Kidney (tissue), 14 donors: ENCODE measurements around the gene U2SURP. TPM values are rescaled to one million over a fixed set of nuclear protein-coding genes. Genes with fewer than 3 reads are reported as not detected.

Experiments
- DNase-seq, 5 donors: peaks; one replicate each; pipeline ENCODE4 v3.0.0-alpha.2; 2013 to 2020
- FAIRE-seq: peaks from 2 replicates; lab custom pipeline; 2012; peaks lifted over from hg19 to GRCh38; lab: Jason Lieb, UNC
- H3K27ac ChIP-seq, 2 donors: one replicate each; pipeline ENCODE4 v1.7.0; 2013; ENCODE audit warnings: low read depth in 2 of 2, low read length in 2 of 2, inconsistent platforms in 1 of 2
- H3K27me3 ChIP-seq: one replicate; pipeline ENCODE4 v1.7.1; 2013; ENCODE audit warnings: low read length, inconsistent platforms; ENCODE audit not compliant: control insufficient read depth, insufficient read depth
- H3K36me3 ChIP-seq, 3 donors: one replicate each; pipeline versions ENCODE4 v1.7.0 to v1.7.1; 2013; ENCODE audit warnings: low read length in 3 of 3, control low read depth in 1 of 3, inconsistent platforms in 1 of 3; ENCODE audit not compliant: insufficient read depth in 3 of 3, control insufficient read depth in 2 of 3
- H3K4me1 ChIP-seq, 3 donors: one replicate each; pipeline versions ENCODE4 v1.7.0 to v1.7.1; 2013; ENCODE audit warnings: low read length in 3 of 3, inconsistent platforms in 1 of 3, low read depth in 1 of 3; ENCODE audit not compliant: control insufficient read depth in 2 of 3, insufficient read depth in 2 of 3
- H3K4me3 ChIP-seq, 3 donors: one replicate each; pipeline versions ENCODE4 v1.7.0 to v1.8.1; 2013; ENCODE audit warnings: low read length in 3 of 3, control low read depth in 1 of 3, inconsistent platforms in 1 of 3
- H3K9ac ChIP-seq, 3 donors: one replicate each; pipeline versions ENCODE4 v1.7.0 to v1.7.1; 2013; ENCODE audit warnings: low read length in 3 of 3, control low read depth in 1 of 3, inconsistent platforms in 1 of 3
- H3K9me3 ChIP-seq, 3 donors: one replicate each; pipeline versions ENCODE4 v1.7.0 to v1.7.1; 2013; ENCODE audit warnings: low read length in 3 of 3, control low read depth in 1 of 3, inconsistent platforms in 1 of 3; ENCODE audit not compliant: control insufficient read depth in 2 of 3, insufficient read depth in 1 of 3
- intact Hi-C: fragments of 100-400 bp; cut with DNase I; formaldehyde crosslinking; loops from one replicate; pipeline ENCODE4 v1.11.1; 2022
- polyA plus RNA-seq: library from polyadenylated mRNA; stranded (reverse); fragments of 350-450 nt; fragmentation: Illumina TruSeq; extraction: RNeasy Lipid Tissue Mini Kit (QIAGEN cat#74804); gene quantifications from one replicate; pipeline ENCODE4 v1.2.3, GENCODE V29; 2014; ENCODE audit warnings: low read depth, low replicate concordance; ENCODE audit not compliant: insufficient read depth
- total RNA-seq: library from RNA; stranded (reverse); fragmentation: NEBNext Ultra II Directional; extraction: Animal tissue kit (Norgen Biotek cat#: 25700); gene quantifications from one replicate; pipeline ENCODE4 v1.2.1, GENCODE V29; 2021
- TF ChIP-seq, protein P1 (sequence below): IDR thresholded peaks from 3 replicates; pipeline ENCODE4 v1.5.1; 2012; ENCODE audit warnings: mild to moderate bottlenecking, moderate library complexity, borderline replicate concordance; ENCODE audit not compliant: insufficient read depth; ENCODE audit errors: extremely low read depth
- donor health status: control.
- donor health status: control.
- donor health status: control.
- donor health status: control.
- donor health status: control.
- donor health status: DM: yes; HTN: yes; CAD: no.
- donor health status: Normal renal cell carcinoma (clear cell type).

The U2SURP gene
- total and polyA plus RNA-seq, 2 donors from 2014 or later = 23.0 to 97.7 TPM

DNA sequence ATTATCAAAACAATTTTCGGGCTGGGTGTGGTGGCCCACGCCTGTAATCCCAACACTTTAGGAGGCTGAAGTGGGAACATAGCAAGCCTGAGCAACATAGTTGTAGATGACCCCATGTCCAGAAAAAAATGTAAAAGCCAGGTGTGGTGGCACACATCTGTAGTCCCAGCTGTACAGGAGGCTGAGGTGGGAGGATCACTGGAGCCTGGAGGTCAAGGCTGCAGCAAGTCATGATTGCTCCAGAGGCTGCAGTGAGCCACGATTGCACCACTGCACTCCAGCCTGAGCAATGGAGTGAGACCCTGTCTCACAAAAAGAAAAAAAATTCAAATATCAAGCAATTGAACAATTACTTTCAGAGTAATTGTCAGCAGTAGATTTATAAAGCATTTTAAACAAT, 29.9 kb upstream of the U2SURP start:
- Histone ChIP-seq H3K9me3 (no peaks in the 10 kb centered on the region), H3K36me3 (no peaks in the 10 kb centered on the region), H3K9ac (no peak overlapping the region), H3K4me3 (no peak overlapping the region), H3K27me3 (no peaks in the 10 kb centered on the region), H3K4me1 (no peaks in the 10 kb centered on the region), H3K27ac (no peak overlapping the region)
- no peak for DNase-seq
- FAIRE-seq = no peak
- TF ChIP-seq, protein P1, sequence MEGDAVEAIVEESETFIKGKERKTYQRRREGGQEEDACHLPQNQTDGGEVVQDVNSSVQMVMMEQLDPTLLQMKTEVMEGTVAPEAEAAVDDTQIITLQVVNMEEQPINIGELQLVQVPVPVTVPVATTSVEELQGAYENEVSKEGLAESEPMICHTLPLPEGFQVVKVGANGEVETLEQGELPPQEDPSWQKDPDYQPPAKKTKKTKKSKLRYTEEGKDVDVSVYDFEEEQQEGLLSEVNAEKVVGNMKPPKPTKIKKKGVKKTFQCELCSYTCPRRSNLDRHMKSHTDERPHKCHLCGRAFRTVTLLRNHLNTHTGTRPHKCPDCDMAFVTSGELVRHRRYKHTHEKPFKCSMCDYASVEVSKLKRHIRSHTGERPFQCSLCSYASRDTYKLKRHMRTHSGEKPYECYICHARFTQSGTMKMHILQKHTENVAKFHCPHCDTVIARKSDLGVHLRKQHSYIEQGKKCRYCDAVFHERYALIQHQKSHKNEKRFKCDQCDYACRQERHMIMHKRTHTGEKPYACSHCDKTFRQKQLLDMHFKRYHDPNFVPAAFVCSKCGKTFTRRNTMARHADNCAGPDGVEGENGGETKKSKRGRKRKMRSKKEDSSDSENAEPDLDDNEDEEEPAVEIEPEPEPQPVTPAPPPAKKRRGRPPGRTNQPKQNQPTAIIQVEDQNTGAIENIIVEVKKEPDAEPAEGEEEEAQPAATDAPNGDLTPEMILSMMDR = no peak
- intact Hi-C loops = no loop called here

DNA sequence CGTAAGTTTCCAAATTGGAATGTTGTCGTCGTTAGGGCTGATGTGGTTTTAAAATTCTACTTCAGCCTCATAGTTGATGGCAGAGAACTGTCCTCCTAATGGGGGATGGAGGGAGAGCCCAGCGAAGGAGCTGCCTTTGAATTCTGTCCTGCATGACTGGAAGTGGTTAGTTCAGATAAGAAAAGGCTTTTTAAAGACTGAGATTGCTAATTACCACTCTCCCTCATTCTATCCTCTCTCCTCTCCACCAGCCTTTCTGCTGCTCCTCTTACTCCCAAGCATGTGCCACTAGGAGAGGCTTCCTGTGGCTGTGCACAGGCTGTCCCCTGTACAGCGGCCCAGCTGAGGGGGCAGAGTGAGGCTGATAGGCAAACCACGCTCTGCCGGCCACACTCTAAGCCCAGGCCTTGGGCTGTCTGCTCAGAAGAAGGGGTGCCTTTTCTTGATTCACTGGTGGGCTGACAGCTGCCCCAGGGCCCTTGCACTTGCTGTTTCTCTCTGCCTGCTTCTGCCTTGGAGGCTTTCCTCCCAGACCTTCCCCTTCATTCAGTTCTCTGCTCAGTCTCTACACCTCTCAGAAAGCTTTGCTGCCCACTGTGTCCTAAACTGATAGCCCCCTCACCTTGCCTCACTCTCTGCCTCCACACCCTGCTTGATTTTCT, 29.1 kb upstream of the U2SURP start:
- no peak for DNase-seq
- TF ChIP-seq, protein P1 = no peak
- Histone ChIP-seq H3K36me3 (no peaks in the 10 kb centered on the region), H3K27me3 (no peaks in the 10 kb centered on the region), H3K27ac (no peak overlapping the region), H3K4me3 (no peak overlapping the region), H3K9ac (no peak overlapping the region), H3K9me3 (no peaks in the 10 kb centered on the region), H3K4me1 (no peaks in the 10 kb centered on the region)
- FAIRE-seq = no peak
- intact Hi-C loops = no loop called here

DNA sequence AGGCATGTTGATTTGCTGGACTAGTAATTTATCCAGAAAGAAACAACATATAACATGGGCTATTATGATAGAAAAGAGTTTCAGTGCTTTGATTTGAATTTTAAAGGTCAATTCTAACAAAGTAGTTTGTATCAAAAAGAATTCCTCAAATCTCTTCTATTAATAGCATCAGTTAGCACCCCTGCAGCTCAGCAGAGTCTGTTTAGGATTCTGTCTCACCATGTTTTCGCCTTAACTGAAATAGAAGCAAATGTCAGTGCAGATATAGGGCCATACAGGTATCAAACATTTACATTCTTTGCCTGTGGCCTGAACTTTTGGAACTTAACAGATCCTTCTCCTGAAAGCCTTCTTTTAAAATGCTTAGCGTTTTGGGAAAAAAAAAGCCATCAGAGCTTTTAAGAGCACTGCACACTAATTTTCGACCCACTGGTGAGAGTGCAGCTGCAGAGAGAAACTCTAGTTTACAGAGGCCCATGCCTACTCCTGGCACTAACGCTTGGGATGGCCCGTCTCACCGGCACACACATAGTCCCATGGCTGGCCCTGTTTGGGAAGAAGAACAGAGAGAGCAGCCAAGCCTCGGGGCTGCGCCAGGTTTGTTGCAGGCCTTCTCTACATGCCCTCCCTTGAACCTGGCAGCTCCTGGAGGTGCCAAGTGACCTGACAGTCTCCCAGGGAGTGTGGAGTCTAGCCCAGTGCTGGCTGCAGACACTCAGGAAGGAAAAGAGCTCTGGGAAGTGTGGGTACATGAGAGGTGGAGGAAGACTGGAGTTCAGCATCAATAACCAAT, 28.0 kb upstream of the U2SURP start:
- H3K27me3 ChIP-seq = no peaks in the 10 kb centered on the region
- DNase-seq (no peak), FAIRE-seq (no peak)
- no peak overlapping the region for H3K9ac ChIP-seq
- H3K4me3 ChIP-seq = no peak overlapping the region
- H3K4me1 ChIP-seq = no peaks in the 10 kb centered on the region
- TF ChIP-seq, protein P1 = no peak
- no peaks in the 10 kb centered on the region for H3K36me3 ChIP-seq
- intact Hi-C loops = no loop called here
- H3K9me3 ChIP-seq = no peaks in the 10 kb centered on the region
- H3K27ac ChIP-seq = no peak overlapping the region
